Ovary (tissue), 9 donors: Measurements from ENCODE around the gene MYRIP. TPM values are rescaled to one million over a fixed set of nuclear protein-coding genes. Genes with fewer than 3 reads are reported as not detected.

Experiments
- DNase-seq, 5 donors: peaks; one replicate each; pipeline ENCODE4 v3.0.0-alpha.2; 2019 to 2020
- H3K27ac ChIP-seq, 2 donors: fragments of 200-600 bp; one replicate each; pipeline versions ENCODE4 v1.5.1 to v1.8.0; 2019 to 2022
- H3K27me3 ChIP-seq: fragments of 200-600 bp; one replicate; pipeline ENCODE4 v1.8.0; 2022
- H3K36me3 ChIP-seq: fragments of 200-600 bp; sonication (generic); one replicate; pipeline ENCODE4 v1.5.1; 2019
- H3K4me1 ChIP-seq: one replicate; pipeline ENCODE4 v1.8.1; 2013; ENCODE audit warnings: mild to moderate bottlenecking, moderate library complexity; ENCODE audit not compliant: insufficient read depth
- H3K4me3 ChIP-seq: fragments of 200-600 bp; sonication (generic); one replicate; pipeline ENCODE4 v1.5.1; 2017
- H3K9me3 ChIP-seq, 2 donors: fragments of 200-600 bp in 1 of 2; sonication (generic) in 1 of 2; one replicate each; pipeline versions ENCODE4 v1.5.1 to v1.8.1; 2013 to 2019; ENCODE audit warnings: mild to moderate bottlenecking in 1 of 2, moderate library complexity in 1 of 2
- EP300 ChIP-seq: sonication (generic); formaldehyde crosslinking; IDR thresholded peaks from one replicate; pipeline ENCODE4 v1.6.1; 2017; ENCODE audit warnings: antibody characterized with exemption
- POLR2A ChIP-seq: fragments of 450-650 bp; IDR thresholded peaks from one replicate; pipeline ENCODE4 v1.6.1; 2017; ENCODE audit warnings: antibody characterized with exemption, mild to moderate bottlenecking, moderate library complexity
- WGBS, 3 donors: extraction: QIAGEN DNeasy Blood & Tissue Kit in 1 of 3; methylation state at CpG; one replicate each; pipeline versions ENCODE4 v1.1.5 to v1.1.7; 2013 to 2017; 5-methylcytosine and 5-hydroxymethylcytosine counted together
- intact Hi-C, 4 donors: fragments of 100-400 bp; cut with DNase I; formaldehyde crosslinking; loops; one replicate each; pipeline versions ENCODE4 v1.11.0 to v1.15.1; 2022 to 2023
- polyA plus RNA-seq, 2 donors: library from polyadenylated mRNA; stranded (reverse); fragments of 200-250 nt in 1 of 2; fragments of 350-450 nt in 1 of 2; fragmentation: Illumina TruSeq in 1 of 2; extraction: RNeasy Lipid Tissue Mini Kit (QIAGEN cat#74804) in 1 of 2; gene quantifications; one replicate each; pipeline ENCODE4 v1.2.3, GENCODE V29; 2013 to 2014
- total RNA-seq, 7 donors: library from RNA; depleted of rRNA in 2 of 7; stranded (reverse); fragments of >200 nt in 2 of 7; fragmentation: NEBNext Ultra II Directional in 3 of 7; extraction: Animal tissue kit (Norgen Biotek cat#: 25700) in 3 of 7; gene quantifications; one replicate each; pipeline versions ENCODE4 v1.1.0 to v1.2.4, GENCODE V29; 2016 to 2023
- TF ChIP-seq, protein P1 (sequence below), 3 donors: fragments of 450-650 bp in 2 of 3; fragments of 200-600 bp in 1 of 3; IDR thresholded peaks; one replicate each; pipeline versions ENCODE4 v1.5.1 to v1.8.0; 2016 to 2022; ENCODE audit warnings: antibody characterized with exemption in 3 of 3, mild to moderate bottlenecking in 1 of 3
- donor health status: DM: no; HTN: no; CAD: no; lungs with moderate emphysema.
- donor health status: DM: no; HTN: no; CAD: no.
- donor health status: Bipolar disorder and iron deficiency.
- donor health status: DM: yes; HTN: yes; CAD: no.
- donor health status: DM: no; HTN: no; CAD: no.
- donor health status: DM: yes; HTN: yes; CAD: no.

MYRIP gene
- total and polyA plus RNA-seq, 9 donors: 2.8 to 8.4 (median 4.5) TPM

DNA sequence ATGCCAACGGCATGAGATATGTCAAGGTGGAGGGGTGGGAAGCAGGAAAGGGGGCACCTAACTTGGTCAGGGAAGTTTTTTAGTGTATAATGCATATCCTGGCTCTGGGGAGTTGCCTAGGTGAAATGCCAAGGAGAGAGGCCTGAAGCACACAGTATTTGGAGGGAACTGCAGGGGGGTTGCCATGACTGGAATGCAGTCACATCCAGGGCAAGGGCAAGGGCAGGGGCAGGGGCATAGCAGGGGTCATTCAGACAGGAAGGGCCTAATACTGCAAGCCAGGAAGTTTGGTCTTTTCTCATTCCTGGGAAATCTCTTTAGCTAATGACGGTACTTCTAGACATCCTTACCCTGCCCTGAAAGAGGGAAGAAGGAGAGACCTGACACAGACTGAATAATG is 60.5 kb downstream of the MYRIP start:
- no peaks in the 10 kb centered on the region for H3K4me1 ChIP-seq
- no peak for DNase-seq

DNA sequence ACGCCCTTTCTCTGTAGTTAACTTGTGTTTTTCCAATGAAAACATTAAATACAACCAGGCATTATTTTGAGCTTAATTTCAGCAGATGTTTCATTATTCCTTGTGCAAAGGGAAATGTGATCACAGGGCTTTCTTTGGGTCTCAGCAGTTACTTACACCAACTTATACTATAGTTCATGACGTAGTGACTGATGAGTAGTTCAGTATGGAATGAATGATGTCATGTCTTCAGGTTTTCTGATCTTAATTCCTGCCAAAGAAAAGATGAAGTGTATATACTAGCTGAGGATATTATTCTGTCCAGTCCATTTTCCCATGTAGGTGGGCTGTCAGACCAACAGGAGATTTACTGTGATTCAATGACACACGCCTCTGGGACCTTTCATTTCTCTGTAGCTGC is 61.3 kb downstream of the MYRIP start:
- H3K4me1 ChIP-seq: no peaks in the 10 kb centered on the region
- 53 to 69% (median 53%) methylated on average over 3 of the region's 3 CpGs for WGBS, 3 donors
- no peaks in the 10 kb centered on the region for H3K27me3 ChIP-seq
- H3K36me3 ChIP-seq: no peaks in the 10 kb centered on the region
- TF ChIP-seq EP300: no peak
- no peak for TF ChIP-seq POLR2A
- TF ChIP-seq, protein P1, sequence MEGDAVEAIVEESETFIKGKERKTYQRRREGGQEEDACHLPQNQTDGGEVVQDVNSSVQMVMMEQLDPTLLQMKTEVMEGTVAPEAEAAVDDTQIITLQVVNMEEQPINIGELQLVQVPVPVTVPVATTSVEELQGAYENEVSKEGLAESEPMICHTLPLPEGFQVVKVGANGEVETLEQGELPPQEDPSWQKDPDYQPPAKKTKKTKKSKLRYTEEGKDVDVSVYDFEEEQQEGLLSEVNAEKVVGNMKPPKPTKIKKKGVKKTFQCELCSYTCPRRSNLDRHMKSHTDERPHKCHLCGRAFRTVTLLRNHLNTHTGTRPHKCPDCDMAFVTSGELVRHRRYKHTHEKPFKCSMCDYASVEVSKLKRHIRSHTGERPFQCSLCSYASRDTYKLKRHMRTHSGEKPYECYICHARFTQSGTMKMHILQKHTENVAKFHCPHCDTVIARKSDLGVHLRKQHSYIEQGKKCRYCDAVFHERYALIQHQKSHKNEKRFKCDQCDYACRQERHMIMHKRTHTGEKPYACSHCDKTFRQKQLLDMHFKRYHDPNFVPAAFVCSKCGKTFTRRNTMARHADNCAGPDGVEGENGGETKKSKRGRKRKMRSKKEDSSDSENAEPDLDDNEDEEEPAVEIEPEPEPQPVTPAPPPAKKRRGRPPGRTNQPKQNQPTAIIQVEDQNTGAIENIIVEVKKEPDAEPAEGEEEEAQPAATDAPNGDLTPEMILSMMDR (IDR thresholded peaks at IDR 0.05): no peak
- H3K4me3 ChIP-seq: no peak overlapping the region
- DNase-seq: no peak
- intact Hi-C loops: no loop called here
- no peak overlapping the region for H3K27ac ChIP-seq
- no peaks in the 10 kb centered on the region for H3K9me3 ChIP-seq

More for the DNA sequence above, 60.5 kb downstream of the MYRIP start:
- Histone ChIP-seq H3K4me3 (no peak overlapping the region), H3K9me3 (no peaks in the 10 kb centered on the region), H3K36me3 (no peaks in the 10 kb centered on the region), H3K27ac (no peak overlapping the region), H3K27me3 (no peaks in the 10 kb centered on the region)
- TF ChIP-seq EP300 (no peak), POLR2A (no peak)
- TF ChIP-seq, protein P1 (IDR thresholded peaks at IDR 0.05): no peak
- 71 to 77% (median 76%) methylated on average over 2 of the region's 2 CpGs for WGBS, 3 donors
- intact Hi-C loops: no loop called here

DNA sequence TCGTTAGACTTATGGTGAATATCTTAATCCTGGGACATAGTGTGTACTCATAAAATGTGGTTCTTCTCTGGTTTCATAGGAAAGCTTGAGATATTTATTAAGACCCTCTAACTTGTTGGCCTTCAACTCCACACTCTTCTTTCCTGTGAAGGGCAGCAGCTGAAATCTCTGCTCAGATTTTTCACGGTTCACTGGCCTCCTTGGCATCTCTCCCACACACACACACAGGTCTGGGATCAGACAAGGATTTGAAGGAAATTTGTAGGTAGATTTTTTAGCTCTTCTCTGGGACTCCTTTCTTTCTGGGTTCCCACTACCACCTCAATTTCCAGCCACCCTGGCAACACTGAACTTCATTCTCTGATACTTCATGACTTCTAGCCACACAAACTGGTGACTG is 70.2 kb downstream of the MYRIP start:
- 49 to 61% (median 53%) methylated on average over 2 of the region's 2 CpGs for WGBS, 3 donors
- intact Hi-C loops: no loop called here
- H3K36me3 ChIP-seq: no peaks in the 10 kb centered on the region
- no peak overlapping the region for H3K4me3 ChIP-seq
- H3K9me3 ChIP-seq: no peaks in the 10 kb centered on the region
- H3K27me3 ChIP-seq: no peaks in the 10 kb centered on the region
- H3K4me1 ChIP-seq: no peaks in the 10 kb centered on the region
- DNase-seq: no peak
- TF ChIP-seq, protein P1 (IDR thresholded peaks at IDR 0.05): no peak
- TF ChIP-seq EP300 (no peak), POLR2A (no peak)
- no peak overlapping the region for H3K27ac ChIP-seq

DNA sequence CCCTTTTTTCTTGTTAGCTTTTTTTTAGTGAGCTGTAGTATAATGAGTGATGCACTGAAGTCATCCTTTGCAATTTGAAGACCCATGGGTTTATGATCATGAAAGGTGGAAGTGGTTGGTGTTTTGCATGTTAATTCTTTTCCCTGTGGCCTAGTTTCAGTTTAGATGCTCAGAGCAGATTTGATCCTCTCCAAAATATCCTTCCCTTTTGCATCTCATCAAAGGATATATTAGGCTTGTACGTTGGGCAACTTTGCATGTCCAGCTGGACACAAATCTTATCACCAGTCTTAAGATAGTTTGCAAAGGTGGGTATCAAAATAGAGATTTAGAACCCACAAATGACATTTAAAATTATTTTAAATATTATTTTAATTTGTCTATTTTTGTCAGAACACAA is 72.7 kb downstream of the MYRIP start:
- TF ChIP-seq EP300: no peak
- TF ChIP-seq, protein P1 (IDR thresholded peaks at IDR 0.05): no peak
- no peak for TF ChIP-seq POLR2A
- H3K27me3 ChIP-seq: no peaks in the 10 kb centered on the region
- 89 to 93% (median 90%) methylated on average over 1 of the region's 1 CpG for WGBS, 3 donors
- H3K4me3 ChIP-seq: no peak overlapping the region
- H3K27ac ChIP-seq: no peak overlapping the region
- no peaks in the 10 kb centered on the region for H3K9me3 ChIP-seq
- intact Hi-C loops: no loop called here
- no peak for DNase-seq
- H3K4me1 ChIP-seq: no peaks in the 10 kb centered on the region
- no peaks in the 10 kb centered on the region for H3K36me3 ChIP-seq
